HG03064 (cell line): ENCODE data around the gene KIAA0513.

ENCODE experiments used
- ATAC-seq: cut with Tn5 transposase; IDR thresholded peaks from one replicate; pipeline ENCODE4 v1.9.1; 2021; ENCODE audit warnings: low read depth; ENCODE audit not compliant: unreplicated experiment

Gene KIAA0513

GRCh38 chr16:85128079-85128837 lies 100.7 kb downstream of the KIAA0513 start:
- no peak for ATAC-seq

DNA sequence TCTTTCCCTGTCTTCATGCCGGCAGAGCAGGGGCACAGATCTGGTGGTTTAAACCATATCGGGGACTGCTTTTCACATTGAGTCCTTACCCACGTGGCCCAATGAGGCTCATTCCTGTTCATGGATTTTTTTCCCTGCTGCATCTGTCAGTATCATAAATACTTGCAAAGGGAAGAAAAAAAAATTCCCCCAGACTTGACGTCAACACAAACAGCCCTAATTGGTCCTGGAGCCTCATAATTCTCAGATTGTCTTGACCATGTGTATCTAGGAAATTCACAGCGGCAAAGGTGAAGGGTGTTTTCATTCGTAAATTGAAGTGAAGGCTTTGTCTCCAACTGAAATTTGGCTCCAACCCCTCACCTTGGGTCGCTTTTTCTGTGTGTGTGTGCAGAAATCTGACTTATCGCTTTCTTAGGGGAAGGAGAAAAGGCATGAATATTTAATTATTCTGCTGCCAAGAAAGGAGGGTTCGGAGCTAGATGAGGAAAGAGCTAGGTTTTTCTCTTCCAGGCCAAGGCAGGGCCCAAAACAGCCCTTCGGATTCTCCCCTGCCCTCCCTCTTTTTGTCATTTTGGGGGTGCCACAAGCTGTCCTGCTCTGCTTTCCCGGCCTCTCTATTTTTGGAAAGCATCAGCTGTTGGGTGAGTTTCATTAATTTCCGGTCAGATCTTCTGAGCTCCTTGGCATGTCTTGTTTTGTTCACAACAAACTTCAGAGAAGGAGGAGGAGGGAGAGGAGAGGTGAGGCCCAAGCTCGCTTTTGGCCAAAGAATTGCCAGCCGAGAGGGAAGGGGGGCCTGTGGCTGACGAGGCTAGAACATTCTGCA lies 102.5 kb downstream of the KIAA0513 start:
- no peak for ATAC-seq

- no peak for ATAC-seq
Observed at GRCh38 chr16:85130705-85131028, 103.1 kb downstream of the KIAA0513 start.

- ATAC-seq = no peak
Observed at GRCh38 chr16:85132456-85133289, 105.1 kb downstream of the KIAA0513 start.

DNA sequence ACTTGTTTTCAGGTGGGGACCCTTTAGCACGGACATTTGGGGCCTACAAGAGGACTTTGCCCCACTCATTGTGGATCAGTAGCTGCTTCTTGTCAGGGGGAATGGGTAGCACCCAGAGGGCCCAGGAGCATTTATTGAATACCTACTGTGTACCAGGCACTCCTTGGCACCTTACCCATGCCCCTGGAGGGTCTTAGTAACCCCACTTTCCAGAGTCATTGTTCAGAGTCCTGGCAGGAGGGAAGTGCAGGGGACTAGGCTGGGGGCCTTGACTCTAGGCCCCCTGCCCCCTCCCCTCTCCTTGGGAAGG lies 105.7 kb downstream of the KIAA0513 start:
- ATAC-seq = no peak

- no peak for ATAC-seq
Observed at GRCh38 chr16:85134076-85134788, 106.6 kb downstream of the KIAA0513 start.

GRCh38 chr16:85134789-85135142 lies 107.2 kb downstream of the KIAA0513 start:
- no peak for ATAC-seq

GRCh38 chr16:85136213-85136701 lies 108.7 kb downstream of the KIAA0513 start:
- no peak for ATAC-seq

GRCh38 chr16:85136702-85137322 lies 109.2 kb downstream of the KIAA0513 start:
- no peak for ATAC-seq

DNA sequence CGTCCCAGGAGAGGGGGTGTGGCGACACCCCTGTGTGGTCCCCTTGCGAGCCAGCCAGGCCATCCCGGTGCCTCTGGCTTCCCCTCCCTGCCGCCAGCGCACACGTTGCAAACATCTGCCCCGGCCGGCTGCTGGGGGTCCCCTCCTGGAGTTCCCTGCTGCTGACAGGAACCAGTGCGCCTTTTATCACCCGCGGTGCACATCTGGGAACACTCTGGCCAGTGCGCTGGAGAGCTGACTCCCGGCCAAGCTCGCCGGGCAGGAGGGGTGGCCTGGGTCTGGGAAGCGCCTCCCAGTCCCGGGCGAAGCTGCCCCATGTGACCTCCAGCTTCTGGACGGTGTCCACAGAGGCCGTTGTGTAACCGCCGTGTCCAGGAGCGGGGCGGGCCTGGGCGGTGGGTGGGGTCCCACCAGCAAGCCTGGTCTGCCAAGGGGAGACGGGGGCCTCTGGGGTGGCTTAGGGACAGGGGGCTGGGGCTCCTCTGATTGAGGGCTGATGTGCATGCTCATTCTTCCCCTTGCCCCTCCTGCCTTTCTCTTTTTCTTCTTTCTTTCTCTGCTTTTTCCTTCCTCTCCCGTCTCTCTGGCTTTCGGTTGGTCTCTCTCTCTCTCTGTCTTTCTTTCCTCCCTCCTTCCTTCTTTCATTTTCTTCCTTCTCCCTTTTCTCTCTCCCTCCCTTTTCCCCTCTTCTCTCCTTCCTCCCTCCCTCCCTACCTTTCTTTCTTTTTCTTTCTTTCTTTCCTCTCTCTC lies 109.9 kb downstream of the KIAA0513 start:
- no peak for ATAC-seq

DNA sequence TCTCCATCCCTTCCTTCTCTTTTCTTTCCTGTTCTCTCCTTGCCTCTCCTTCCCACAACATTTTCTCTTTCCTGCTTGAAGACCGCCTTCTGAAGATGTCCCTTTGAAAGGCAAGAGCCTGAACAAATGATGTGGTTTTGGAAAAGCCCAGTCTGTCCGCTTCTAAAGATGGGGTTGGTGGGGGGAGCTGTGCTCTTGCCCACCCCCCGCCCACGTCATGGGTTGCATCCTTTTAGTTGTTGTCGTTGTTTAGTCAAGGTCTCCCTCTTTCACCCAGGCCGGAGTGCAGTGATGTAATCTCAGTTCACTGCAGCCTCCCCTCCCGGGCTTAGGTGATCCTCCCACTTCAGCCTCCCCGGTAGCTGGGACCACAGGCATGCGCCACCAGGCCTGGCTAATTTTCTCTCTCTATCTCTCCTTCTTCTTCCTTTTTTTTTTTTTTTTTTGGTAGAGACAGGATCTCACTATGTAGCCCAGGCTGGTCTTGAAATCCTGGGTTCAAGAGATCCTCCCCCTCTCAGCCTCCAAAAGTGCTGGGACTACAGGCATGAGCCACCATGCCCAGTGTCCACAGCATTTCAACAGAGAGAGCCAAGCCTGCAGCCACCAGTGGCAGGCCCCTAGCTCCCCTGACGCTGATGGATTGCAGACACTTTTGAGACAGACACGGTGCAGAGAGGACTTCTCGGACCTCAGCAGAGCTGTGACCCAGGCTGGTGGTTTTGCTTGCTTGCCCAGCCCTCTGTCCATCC lies 110.7 kb downstream of the KIAA0513 start:
- no peak for ATAC-seq

GRCh38 chr16:85138825-85139627 lies 111.4 kb downstream of the KIAA0513 start:
- ATAC-seq = no peak

- no peak for ATAC-seq
Observed at GRCh38 chr16:85139881-85140339, 112.3 kb downstream of the KIAA0513 start.

- ATAC-seq = no peak
Observed at GRCh38 chr16:85140455-85141012, 112.9 kb downstream of the KIAA0513 start.

DNA sequence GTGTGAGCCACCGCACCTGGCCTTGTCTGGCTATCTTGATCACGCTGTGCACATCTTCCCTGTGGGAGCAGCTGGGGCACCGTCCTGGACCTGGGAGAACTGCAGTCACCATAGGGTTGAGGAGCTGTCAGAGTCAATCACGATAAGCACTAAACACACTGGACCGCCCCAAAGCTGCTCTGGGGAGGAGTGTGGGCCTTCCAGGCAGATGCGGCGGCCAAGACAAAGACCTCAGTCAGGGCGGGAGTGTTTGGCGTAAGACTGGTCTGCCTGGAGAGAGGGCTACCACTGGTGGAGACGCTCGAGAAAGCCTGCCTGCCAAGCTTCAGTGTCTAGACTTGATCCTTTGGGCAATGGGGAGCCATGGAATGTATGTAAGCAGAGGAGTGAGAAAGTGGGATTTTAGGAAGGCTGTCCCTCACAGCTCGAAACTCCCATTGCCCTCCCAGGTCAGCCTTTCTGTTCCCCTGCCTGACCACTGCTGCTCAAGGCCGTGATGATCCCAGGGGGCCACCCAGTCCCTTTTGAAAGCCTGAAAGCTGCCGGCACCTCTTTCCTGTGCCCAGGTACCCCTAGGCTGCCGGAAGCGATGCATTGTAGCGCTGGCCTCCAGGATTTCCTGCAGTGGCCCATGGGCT lies 114.0 kb downstream of the KIAA0513 start:
- ATAC-seq = no peak

- ATAC-seq = no peak
Observed at GRCh38 chr16:85142129-85142513, 114.5 kb downstream of the KIAA0513 start.

DNA sequence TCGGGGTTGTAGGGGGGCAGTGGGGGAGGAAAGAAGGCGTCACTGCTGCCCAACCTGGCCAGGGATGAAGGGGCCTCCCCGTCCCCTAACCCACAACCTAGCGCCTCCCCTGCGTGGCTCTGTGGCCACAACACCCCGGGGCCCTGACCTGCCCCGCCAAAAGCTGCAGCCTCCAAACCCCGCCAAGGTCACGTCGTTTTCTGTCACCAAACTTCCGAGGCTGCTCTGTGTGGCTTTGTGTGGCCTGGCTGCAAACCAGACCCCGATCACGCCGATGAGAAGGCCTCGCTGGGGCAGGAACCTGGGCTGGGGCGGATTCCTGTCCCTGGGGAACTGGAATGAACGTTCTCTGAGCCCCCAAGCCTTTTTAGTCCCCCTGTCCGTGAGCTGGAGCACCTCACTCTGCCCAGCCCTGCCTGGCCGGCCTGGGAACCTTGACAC lies 115.2 kb downstream of the KIAA0513 start:
- no peak for ATAC-seq
